ENCODE data around the gene RFK. TPM values are rescaled to one million over a fixed set of nuclear protein-coding genes. Genes with fewer than 3 reads are reported as not detected.

Gene RFK
- total RNA-seq, 1 experiment from 2014 or later = 12.0 TPM

- peaks cover 2% of the 10 kb centered on the region; the same call in 1 of the 2 replicates for H3K27me3 Mint-ChIP-seq (ENCODE audit: low read depth)
- Histone ChIP-seq H3K9ac (ENCODE audit: extremely low read depth, insufficient read length, low read length) (no peak overlapping the region), H4K20me1 (ENCODE audit: control insufficient read depth, insufficient read depth, insufficient read length) (no peaks in the 10 kb centered on the region), H3K23me2 (ENCODE audit: insufficient read length, low read depth, low read length, poor library complexity, severe bottlenecking) (no peaks in the 10 kb centered on the region), H3K18ac (ENCODE audit: insufficient read length, low read depth, low read length) (no peak overlapping the region), H4K5ac (ENCODE audit: insufficient read length, low read depth, low read length) (no peak overlapping the region), H3K27me3 (ENCODE audit: insufficient read depth, low read length) (no peaks in the 10 kb centered on the region), H2BK15ac (ENCODE audit: low read depth, low read length) (no peak overlapping the region), H3K56ac (ENCODE audit: insufficient read length, low read depth, low read length) (no peak overlapping the region), H3T11ph (ENCODE audit: low read length) (no peak overlapping the region), H2AK5ac (ENCODE audit: insufficient read length, low read length) (no peak overlapping the region), H2BK20ac (ENCODE audit: low read depth, low read length, poor library complexity, severe bottlenecking) (no peak overlapping the region), H4K8ac (replicated peaks; ENCODE audit: insufficient read length, low read depth, low read length) (no peak overlapping the region), H3K4me1 (ENCODE audit: insufficient read depth, low read length) (peaks cover 5% of the 10 kb centered on the region; the same call in 1 of the 2 replicates), H2BK5ac (ENCODE audit: insufficient read length, low read length) (no peak overlapping the region), H3K9me3 (ENCODE audit: control insufficient read depth, low read depth, low read length) (no peaks in the 10 kb centered on the region), H3K23ac (ENCODE audit: insufficient read length, low read depth, low read length) (no peak overlapping the region), H3K79me1 (ENCODE audit: insufficient read depth, low read depth, low read length, poor library complexity, severe bottlenecking) (no peaks in the 10 kb centered on the region), H2BK12ac (ENCODE audit: insufficient read length, low read depth, low read length) (no peak overlapping the region), H3K79me2 (ENCODE audit: insufficient read depth, low read length) (no peaks in the 10 kb centered on the region), H2BK120ac (ENCODE audit: low read depth, low read length, poor library complexity, severe bottlenecking) (no peak overlapping the region), H3K4me2 (ENCODE audit: insufficient read depth, insufficient read length, low read length) (no peak overlapping the region), H3K4ac (ENCODE audit: low read depth, low read length) (no peak overlapping the region), H3K27ac (ENCODE audit: insufficient read length, low read depth, low read length) (no peak overlapping the region), H3K14ac (ENCODE audit: insufficient read depth, low read length) (no peak overlapping the region), H4K91ac (ENCODE audit: insufficient read length, low read depth, low read length) (no peak overlapping the region), H2AFZ (ENCODE audit: low read length) (no peak overlapping the region)
- peaks cover 5 to 10% (median 9%) of the 10 kb centered on the region in 3 experiments; a peak in 6 of 7 replicates for H3K36me3 Mint-ChIP-seq (ENCODE audit: insufficient read depth in 1 of 3, low read depth in 3 of 3)
- TF ChIP-seq CTCF (conservative IDR thresholded peaks at IDR 0.05) = no peak
- no peak for DNase-seq
- no peak overlapping the region for H3K4me3 Mint-ChIP-seq
- H3K4me1 Mint-ChIP-seq = peaks cover 31 to 46% of the 10 kb centered on the region in 2 experiments
- peaks cover 10% of the 10 kb centered on the region in 2 experiments; a peak in 4 of 5 replicates for H3K9me3 Mint-ChIP-seq
- H3K27ac Mint-ChIP-seq = no peak overlapping the region
Observed at GRCh38 chr9:76415731-76416130, 21.5 kb upstream of the RFK start.
